Measurements from ENCODE around the gene DDAH2.

The DDAH2 gene

DNA sequence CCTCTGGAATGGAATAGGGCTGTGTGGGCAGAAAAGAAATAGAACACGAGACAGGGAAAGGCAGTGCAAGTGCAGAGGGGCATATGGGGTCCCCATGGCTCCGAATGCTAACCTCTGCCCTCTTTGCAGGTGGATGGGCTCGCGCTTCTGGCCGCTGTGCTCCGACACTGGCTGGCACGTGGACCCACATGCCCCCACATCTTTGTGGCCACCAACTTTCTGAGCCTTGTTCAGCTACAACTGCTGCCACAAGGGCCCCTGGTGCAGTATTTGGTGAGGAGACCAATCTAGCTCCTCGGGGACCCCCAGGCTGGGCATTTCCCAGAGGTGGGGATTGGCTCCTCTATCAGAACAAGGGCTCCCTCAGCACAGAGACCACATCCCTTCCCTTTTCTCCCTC, 32.2 kb upstream of the DDAH2 start:
- DNase-seq, result no peak

DNA sequence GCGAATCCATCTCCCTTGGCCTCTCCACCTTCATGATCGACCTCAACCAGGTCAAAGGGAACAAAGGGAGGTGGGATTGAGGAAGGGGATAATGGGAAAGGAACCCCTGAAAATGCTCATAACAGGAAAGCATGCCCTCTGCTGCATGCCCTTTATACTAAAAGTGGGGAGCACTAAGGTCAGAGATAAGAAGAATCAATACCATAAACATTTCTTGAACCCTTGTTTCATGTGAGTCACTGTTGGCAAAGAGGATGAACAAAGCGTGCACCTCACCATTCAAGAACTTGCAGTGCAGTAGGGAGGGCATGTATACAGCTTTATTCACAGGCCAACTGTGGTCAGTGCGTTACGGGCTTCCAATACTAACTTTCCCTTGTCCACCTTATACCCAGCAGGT, 31.7 kb upstream of the DDAH2 start:
- DNase-seq, result no peak

DNA sequence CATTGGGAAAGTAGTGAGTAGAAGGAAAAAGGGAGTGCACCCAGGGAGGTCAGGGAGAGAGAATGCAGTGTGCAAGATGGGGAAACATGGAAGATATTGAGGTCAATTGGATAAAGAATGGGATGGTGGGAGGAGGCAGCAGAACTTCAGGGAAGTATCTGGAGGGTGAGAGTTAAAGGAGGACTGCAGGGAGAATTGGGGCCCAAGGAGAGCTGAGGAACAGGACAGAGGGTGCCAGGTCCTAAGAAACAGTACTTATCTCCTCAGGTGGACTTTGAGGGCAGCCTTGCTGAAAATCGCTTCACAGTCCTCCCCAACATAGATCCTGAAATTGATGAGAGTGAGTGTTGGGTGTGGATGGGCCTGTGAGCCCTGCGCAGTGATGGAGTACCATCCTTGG, 29.2 kb upstream of the DDAH2 start:
- DNase-seq, result no peak

DNA sequence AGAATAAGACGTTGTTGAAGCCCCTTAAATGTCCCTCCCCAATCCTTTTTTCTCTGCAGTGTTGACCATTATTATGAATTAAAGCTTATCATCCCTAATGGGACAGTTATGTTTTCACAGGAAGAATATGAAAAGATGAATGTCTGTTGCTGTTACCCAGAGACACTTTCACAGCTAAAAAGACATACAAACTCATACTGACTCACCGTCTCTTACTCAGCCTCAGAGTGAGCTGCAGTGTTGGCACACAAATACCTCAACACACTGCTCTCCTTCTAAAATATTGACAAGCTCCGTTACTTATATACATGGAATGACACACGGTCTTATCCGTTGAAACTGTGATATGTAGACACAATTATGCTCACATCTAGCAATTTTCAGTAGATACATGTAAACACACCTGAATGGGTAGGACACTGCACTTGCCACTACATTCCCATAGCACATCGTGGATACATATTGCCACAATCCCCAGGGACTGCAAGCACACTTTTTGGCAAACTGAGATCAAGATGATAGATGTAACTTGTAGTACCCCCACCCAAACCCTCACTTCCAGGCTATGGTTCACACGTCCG, 23.7 kb upstream of the DDAH2 start:
- DNase-seq, result no peak

DNA sequence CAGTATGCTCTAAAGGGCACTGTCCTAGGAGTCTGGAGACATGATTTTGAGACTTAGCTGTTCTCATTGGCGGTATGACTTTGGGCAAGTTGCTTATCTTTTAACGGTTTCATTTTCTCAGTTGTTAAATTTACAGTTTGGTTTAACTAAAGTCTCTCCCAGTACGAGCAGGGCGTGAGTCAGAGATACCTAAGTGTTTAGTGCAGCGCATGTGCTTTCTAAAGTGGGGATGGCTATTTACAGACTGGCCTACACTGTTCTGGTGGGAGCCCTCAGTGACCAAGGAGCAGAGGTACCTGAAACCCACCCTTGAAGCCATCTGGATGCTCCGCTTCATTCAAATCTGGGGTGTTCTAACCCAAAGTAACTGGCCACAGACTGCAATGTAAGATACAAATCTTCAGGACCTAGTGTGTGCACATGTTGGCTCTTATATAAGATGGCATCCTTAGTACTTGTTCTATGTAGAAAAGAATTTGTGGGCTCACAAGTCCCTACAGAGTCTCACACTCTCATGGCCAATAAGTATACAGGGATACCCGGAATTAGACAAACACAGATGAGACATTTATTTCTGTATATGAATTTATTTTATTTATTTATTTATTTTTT, 21.4 kb upstream of the DDAH2 start:
- DNase-seq, result no peak

DNA sequence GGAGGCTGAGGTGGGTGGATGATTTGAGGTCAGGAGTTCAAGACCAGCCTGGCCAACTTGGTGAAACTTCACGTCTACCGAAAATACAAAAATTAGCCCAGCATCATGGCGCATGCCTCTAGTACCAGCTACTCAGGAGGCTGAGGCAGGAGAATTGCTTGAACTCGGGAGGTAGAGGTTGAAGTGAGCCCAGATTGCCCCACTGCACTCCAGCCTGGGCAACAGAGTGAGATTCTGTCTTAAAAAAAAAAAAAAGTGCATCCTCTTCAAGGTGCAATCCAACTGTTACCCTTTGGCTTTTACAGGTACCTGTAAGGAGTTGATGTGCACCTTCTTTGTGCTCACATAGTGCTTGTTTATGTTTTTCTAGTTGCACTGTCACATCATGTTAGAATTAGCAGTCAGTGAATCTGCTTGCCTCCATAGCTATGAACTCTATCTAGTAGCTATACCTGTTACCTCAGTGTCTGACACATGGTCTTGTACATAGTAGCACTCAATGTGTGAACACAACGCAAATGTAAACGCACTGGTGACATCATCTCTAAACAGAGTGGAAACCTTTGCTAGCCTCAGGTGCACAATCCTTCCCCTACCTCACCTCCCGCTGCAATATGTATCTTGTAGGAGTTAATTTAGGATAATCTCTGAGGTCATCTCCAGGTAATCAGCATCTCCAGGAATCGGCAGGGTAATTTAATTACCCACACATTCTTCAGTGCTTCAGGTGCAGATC, 20.4 kb upstream of the DDAH2 start:
- no peak for DNase-seq

DNA sequence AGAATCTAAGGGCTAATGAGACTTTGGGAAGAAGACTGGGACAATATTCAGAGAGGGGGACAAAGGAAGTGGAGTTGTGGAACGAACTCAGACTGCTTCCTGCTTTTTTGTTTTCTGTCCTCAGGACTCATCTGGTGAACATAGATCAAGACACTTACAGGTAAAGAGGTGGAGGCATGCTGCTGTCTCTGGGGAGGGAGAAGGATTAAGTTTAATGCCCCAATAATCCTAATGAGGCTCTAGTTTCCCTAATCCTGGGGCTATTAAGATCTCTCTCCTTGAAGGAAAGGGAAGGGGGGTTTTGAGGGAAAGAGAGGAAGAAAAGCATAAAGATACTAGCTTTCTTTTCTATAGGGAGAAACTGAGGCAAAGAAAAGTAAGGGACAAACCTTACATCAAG, 15.3 kb upstream of the DDAH2 start:
- no peak for DNase-seq

DNA sequence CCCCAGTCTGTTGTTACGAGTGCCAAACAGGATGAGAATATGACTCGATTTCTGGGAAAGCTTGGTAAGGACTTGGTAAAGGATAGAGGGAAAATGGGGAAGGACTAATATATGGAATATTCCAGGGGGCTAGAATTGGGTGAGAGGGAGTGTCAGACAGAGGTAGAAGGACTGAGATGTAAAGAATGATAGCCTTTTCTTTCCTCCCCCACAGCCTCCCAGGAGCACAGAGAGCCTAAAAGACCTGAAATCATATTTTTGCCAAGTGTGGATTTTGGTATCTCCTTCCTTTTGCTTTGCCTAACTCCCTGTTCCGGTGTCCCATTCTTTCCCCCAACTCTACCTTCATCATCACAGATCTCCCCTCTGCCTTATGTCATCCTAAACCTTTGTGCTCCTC, 13.8 kb upstream of the DDAH2 start:
- no peak for DNase-seq

DNA sequence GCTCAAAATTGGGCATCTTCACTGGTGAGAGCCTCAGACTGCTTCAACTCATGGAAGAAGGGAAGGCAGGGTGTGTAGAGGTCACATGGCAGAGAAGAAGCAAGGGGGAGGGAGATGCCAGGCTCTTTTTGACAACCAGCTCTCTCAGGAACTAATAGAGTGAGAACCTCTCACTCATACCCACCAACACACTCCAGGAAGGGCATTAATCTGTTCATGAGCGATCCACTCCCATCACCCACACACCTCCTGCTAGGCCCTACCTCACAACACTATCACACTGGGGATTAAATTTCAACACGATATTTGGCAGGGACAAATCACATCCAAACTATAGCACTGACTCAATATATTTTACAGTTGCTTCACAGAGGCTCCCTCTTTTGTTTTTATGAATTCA, 12.7 kb upstream of the DDAH2 start:
- no peak for DNase-seq

DNA sequence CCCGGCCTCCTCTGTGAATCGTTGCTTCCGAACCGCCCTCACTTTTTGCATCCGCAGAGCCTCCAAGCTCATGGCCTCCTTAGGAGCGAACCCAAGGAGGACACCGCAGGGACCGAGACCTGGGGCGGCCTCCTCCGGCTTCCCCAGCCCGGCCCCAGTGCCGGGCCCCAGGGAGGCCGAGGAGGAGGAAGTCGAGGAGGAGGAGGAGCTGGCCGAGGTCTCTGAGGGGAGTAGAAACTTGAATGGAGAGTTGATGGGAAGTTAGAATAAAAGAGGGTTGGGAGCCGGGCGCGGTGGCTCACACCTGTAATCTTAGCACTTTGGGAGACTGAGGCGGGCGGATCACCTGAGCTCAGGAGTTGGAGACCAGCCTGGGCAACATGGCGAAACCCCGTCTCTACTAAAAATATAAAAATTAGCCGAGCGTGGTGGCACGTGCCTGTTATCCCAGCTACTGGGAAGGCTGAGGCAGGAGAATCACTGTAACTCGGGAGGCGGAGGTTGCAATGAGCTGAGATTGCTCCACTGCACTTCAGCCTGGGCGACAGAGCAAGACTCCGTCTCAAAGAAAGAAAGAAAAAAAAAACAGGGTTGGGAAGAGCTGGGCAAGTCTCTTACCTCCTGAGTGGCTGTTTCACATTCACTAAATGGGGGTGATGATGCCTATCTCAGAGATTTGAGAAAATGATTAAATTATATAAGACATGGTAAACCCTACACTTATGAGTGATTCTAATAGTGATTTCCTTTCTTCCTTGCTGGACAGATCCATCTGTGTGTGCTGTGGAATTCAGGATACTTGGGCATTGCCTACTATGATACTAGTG, 11.5 kb upstream of the DDAH2 start:
- no peak for DNase-seq

DNA sequence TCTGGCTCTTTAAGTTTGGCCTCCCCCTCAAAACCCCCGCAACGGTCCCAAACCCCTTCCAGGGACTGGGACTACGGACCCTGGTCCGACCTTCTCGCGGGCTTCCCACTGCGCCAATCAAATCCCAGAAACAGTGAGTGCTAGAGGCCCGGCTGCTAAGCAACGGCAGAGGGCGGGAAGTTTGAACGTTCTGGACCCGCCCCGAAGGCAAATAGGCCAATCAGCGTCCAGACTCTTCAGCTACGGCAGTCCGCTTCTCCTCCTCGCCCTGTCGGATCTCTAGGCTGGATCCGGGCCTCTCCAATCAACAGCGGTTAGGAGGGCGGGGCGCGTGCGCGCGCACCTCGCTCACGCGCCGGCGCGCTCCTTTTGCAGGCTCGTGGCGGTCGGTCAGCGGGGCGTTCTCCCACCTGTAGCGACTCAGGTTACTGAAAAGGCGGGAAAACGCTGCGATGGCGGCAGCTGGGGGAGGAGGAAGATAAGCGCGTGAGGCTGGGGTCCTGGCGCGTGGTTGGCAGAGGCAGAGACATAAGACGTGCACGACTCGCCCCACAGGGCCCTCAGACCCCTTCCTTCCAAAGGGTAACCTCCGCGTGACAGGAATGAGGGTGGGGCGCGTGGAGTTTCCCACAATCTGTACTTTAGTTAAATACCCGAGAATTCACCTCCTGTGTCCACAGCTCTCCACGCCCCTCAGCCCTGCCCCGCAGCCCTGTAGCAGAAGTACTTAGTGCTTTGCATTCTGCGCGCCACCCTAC, 10.7 kb upstream of the DDAH2 start, which contains the start of gene MSH5:
TSS of gene MSH5 (plus strand) at position 367 of the 758 bp plus-strand sequence. CDS start 462 bp downstream, outside the sequence.
- peak; percentile 69 to 99 (median 95) for DNase-seq

DNA sequence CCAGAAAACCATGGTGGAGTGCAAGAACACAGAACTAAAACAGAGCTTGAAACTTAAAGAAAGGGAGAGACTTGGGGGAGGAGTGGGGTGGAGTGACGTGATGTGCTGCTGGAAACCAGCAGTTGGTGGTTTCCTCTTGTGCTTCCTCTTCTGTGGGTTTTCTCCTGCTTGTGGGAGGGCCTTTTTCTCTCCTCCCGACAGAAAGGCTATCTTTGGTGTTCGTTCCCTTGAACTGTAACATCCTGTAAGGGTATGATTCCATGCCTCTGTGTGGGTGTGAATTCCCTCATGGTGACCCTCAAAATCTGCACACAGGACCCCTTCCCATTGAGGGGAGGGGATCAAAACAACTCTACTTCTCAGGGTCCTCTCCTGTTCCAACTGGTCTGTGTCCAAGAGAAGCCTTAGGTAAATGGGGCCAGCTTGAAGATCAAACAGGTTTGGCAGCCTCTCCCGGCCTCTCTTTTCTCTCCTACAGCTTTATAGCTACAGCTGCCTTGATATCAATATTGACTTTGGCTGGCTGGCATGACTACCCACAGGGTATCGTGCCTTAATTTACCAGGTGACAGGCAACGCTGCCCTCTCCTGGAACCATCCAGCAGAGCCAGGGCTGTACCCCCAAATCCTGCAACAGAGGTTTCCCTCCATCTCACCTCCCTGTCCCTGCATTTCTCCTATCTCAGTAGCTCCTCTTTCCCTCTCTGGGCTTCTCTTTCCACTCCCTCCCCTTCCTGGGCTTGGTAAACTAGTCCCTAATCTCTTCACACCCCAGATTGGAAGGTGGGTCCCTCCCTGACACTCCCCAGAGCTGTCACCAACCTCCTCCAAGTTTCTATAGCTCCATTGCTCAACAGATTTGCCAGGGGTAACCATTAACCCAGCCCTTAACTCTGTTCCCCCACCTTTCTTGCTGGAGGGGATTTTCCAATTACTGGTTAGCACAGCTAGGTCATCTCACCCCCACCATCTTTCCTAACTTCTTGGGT, 9.2 kb upstream of the DDAH2 start:
- DNase-seq, result peak in 5 of 56 donors; percentile 7 to 29 (median 17)

DNA sequence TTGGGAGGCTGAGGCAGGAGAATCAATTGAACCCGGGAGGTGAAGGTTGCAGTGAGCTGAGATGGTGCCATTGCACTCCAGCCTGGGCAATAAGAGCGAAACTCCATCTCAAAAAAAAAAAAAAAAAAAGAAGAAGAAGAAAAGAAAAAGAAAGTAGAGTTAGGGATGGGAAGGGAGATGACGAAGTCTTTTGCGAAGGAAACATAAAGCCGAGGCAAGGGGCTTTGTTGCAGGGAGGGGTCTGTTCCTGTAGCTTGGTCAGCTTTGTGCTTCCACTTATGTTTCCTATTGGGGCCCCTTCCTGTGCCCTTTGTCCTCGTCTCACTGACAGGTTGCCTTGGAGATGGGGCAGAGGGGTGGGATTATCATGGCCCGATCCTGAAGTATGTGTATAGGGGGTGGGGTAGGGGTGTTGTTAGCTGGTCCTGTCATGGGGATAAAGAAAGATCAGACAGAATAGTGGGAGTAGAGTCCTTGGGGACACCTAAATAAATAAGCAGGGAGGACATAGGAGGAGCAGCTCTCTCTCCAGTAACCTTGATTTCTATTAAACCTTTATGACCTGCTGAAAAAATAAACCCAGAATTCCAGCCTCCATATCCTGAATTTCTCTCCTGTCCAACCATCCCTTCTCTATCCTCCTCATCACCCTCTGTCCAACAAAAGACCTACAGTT, 8.4 kb upstream of the DDAH2 start:
- DNase-seq, result no peak

DNA sequence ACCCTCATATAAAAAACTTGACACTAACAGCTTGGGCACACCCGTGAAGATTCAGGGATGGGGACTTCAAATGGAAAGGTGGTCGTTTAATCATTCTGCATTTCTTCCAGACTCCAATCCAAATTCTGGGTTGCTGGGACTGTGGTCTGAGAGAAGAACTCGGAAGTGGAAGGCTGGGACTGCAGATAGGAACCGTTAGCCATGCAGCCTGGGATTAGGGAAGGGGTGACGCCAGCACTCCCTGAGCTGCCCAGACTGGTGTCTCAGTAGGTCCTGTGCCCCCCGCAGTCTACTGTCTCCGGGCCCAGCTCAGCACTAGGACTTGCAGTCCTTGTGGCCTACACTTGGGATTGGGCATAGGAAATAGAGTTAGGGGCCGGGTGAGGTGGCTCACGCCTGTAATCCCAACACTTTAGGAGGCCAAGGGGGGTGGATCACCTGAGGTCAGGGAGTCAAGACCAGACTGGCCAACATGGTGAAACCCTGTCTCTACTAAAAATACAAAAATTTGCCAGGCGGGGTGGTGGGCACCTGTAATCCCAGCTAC, 7.7 kb upstream of the DDAH2 start:
- DNase-seq, result no peak

DNA sequence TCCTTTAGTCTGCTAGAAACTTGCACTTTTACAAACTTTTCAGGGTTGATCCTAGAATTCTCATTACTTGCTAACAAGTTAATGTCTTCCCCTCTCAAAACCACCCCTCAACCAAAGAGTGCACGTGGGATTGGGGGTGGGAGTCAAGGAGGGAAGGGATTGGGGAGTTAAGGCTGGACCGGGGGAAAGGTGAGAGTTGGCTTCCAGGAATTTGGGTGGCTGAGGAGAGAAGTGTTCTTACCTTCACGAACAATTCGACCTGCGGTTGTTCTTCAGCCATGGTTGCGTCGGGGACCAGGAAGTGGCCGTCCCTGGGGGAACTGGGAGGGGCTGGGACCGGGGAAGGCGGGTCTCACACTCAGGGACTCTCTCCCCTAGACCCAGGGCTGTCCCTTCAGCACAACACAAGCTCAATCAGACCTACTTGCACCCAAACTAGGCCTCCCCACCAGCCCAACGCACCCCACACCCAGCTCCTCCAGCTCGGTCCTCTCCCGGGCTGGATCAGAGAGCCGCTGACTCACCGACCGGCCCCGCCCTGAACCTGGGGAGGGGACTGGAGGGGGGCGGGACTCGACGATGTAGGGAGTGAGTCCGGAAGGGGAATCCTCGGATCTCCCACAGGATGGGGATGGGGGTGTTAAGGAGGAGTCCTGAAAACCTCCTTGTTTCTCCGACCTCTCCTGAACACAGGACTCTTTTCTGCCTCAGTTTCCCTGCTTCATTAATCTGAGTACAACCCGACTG, 7.1 kb upstream of the DDAH2 start, which contains the start of gene CLIC1:
TSS of gene CLIC1 (minus strand) at position 510 of the 747 bp plus-strand sequence. CDS start at position 280, 230 bp downstream.
- DNase-seq, result peak in 12 of 56 donors; percentile 5 to 62 (median 14)

DNA sequence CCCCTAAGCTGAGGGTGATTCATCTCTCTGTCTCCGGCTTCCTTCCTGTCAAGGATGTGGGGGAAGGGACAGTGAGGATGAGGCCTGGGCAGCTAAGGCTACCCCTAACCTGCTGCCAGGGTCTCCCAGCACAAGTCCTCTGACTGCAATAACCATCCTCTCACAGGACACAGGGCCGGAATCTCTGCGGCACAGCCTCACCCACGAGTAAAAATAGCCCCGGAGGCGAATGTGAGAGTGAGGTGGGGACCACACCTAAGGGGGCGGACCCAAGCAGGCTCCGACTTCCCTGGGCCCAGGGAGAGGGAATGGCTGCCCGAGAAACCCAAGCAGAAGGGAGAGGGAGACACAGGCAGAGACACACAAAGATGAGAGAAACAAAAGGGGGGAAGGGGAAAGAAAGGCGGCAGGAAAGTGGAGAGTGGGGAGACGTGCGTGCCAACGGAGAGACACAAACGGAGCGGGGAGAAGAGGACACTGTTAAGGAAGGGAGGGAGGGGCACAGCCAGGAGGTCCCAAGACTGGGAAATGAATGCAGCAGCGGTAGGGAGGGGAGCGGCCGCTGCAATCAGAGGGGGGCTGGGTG, 5.8 kb upstream of the DDAH2 start:
- peak in 4 of 56 donors; percentile 7 to 12 (median 8) for DNase-seq

DNA sequence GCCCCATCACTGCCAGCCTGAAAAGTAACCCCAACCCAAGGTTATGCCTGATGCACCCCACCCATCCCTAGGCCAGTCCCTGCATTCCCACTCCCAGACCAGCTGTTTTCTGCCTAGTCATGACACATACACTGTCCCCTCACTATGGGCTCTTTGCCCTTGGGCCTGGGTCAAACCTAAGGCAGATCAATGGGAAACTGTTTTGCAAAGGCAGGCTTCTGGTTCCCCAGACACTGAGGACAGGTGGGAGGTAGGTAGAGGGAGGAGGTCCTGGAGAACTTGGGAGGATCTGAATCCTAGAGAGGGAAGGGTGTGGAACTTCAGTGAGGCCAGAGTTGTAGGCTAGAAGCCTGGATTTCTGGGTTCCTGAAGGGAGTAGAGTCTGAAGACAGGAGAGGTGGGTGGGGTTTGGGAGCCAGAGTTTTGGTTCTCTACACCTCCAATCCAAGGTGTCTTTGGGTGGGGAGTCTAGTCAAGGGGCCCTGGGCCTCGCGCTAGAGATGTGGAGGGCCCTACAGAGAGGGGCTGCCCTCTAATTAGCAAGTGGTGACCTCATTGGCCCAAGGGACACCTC, 5.2 kb upstream of the DDAH2 start:
- DNase-seq, result no peak

All from nucleus accumbens (tissue), 56 donors.